Measurements from ENCODE around the gene EPB41L4B.

DNA sequence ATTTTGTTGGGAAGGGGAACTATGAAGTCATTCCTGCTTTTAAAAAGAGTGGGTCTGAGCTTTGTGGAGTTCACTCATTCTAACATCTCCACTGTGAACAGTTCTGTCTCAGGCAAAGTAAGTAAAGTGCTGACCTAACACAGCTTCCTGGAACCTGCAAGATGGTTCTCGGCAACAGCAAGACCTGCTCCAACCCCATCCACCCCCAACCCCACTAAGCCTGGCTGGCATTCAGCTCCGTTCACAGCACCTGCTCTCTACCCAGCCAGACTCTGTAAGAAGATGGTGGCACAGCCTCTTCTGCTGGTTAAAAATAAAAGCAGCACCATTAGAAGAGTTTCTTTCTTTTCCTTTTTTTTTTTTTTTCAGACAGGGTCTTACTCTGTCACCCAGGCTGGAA lies 42.0 kb downstream of the EPB41L4B start:
- TF ChIP-seq, protein P1, sequence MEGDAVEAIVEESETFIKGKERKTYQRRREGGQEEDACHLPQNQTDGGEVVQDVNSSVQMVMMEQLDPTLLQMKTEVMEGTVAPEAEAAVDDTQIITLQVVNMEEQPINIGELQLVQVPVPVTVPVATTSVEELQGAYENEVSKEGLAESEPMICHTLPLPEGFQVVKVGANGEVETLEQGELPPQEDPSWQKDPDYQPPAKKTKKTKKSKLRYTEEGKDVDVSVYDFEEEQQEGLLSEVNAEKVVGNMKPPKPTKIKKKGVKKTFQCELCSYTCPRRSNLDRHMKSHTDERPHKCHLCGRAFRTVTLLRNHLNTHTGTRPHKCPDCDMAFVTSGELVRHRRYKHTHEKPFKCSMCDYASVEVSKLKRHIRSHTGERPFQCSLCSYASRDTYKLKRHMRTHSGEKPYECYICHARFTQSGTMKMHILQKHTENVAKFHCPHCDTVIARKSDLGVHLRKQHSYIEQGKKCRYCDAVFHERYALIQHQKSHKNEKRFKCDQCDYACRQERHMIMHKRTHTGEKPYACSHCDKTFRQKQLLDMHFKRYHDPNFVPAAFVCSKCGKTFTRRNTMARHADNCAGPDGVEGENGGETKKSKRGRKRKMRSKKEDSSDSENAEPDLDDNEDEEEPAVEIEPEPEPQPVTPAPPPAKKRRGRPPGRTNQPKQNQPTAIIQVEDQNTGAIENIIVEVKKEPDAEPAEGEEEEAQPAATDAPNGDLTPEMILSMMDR (IDR thresholded peaks at IDR 0.05), result no peak
- TF ChIP-seq POLR2A (IDR thresholded peaks at IDR 0.05), result no peak

Data from body of pancreas (tissue), 4 donors.